Mesenchymal stem cell (in vitro differentiated cells and primary cell): ENCODE data around the gene S1PR3.

Experiments
- DNase-seq: peaks from one replicate; pipeline ENCODE4 v3.0.0-alpha.2; 2013
- H2AFZ ChIP-seq: one replicate; pipeline ENCODE4 v1.6.1; 2013; ENCODE audit warnings: low read depth, mild to moderate bottlenecking, control low read depth, inconsistent platforms, low read length, moderate library complexity
- H2AK5ac ChIP-seq: 2 replicates; pipeline ENCODE4 v1.6.1; 2013; ENCODE audit warnings: low read length, moderate library complexity, mild to moderate bottlenecking, inconsistent platforms; ENCODE audit not compliant: severe bottlenecking
- H2BK120ac ChIP-seq: one replicate; pipeline ENCODE4 v1.6.1; 2013; ENCODE audit warnings: low read depth, mild to moderate bottlenecking, inconsistent platforms, low read length, moderate library complexity
- H2BK12ac ChIP-seq, 2 experiments: one replicate each; pipeline ENCODE4 v1.6.1; 2013; ENCODE audit warnings: inconsistent platforms in 2 of 2, low read length in 2 of 2, mild to moderate bottlenecking in 2 of 2, moderate library complexity in 2 of 2, control low read depth in 1 of 2
- H2BK15ac ChIP-seq: one replicate; pipeline ENCODE4 v1.6.1; 2013; ENCODE audit warnings: mild to moderate bottlenecking, low read depth, inconsistent platforms; ENCODE audit not compliant: poor library complexity, severe bottlenecking
- H2BK5ac ChIP-seq: 2 replicates; pipeline ENCODE4 v1.6.1; 2013; ENCODE audit warnings: low read depth, mild to moderate bottlenecking, low read length, control low read depth, inconsistent platforms; ENCODE audit not compliant: poor library complexity, severe bottlenecking
- H3K14ac ChIP-seq, 2 experiments: one replicate each; pipeline ENCODE4 v1.6.1; 2013; ENCODE audit warnings: inconsistent platforms in 2 of 2, low read length in 2 of 2, control low read depth in 1 of 2, mild to moderate bottlenecking in 1 of 2, moderate library complexity in 1 of 2
- H3K18ac ChIP-seq, 2 experiments: one replicate each; pipeline ENCODE4 v1.6.1; 2013; ENCODE audit warnings: inconsistent platforms in 2 of 2, low read length in 2 of 2, control low read depth in 1 of 2, low read depth in 1 of 2, mild to moderate bottlenecking in 1 of 2
- H3K23ac ChIP-seq, 2 experiments: one replicate each; pipeline ENCODE4 v1.6.1; 2013; ENCODE audit warnings: inconsistent platforms in 2 of 2, low read length in 2 of 2, mild to moderate bottlenecking in 2 of 2, moderate library complexity in 2 of 2, control low read depth in 1 of 2
- H3K27ac ChIP-seq: 2 replicates; pipeline ENCODE4 v1.5.1; 2013; ENCODE audit warnings: mild to moderate bottlenecking, moderate library complexity, low read length, control low read depth, inconsistent platforms; ENCODE audit not compliant: poor library complexity, severe bottlenecking
- H3K27me3 ChIP-seq, 2 experiments: 2 replicates each; pipeline versions ENCODE4 v1.6.1 to v1.7.0; 2013; ENCODE audit warnings: low read length in 2 of 2, mild to moderate bottlenecking in 2 of 2, moderate library complexity in 2 of 2, control low read depth in 1 of 2, inconsistent platforms in 1 of 2; ENCODE audit not compliant: control insufficient read depth in 1 of 2, insufficient read depth in 1 of 2
- H3K36me3 ChIP-seq, 2 experiments: 2 replicates each; pipeline versions ENCODE4 v1.6.1 to v1.7.0; 2013; ENCODE audit warnings: low read length in 2 of 2, control low read depth in 1 of 2, inconsistent platforms in 1 of 2, low read depth in 1 of 2, mild to moderate bottlenecking in 1 of 2; ENCODE audit not compliant: insufficient read depth in 2 of 2, control insufficient read depth in 1 of 2
- H3K4ac ChIP-seq, 2 experiments: one replicate each; pipeline ENCODE4 v1.6.1; 2013; ENCODE audit warnings: inconsistent platforms in 2 of 2, low read length in 2 of 2, mild to moderate bottlenecking in 2 of 2, moderate library complexity in 2 of 2, control low read depth in 1 of 2, low read depth in 1 of 2
- H3K4me1 ChIP-seq: 2 replicates; pipeline ENCODE4 v1.6.1; 2013; ENCODE audit warnings: low read depth, low read length, control low read depth; ENCODE audit not compliant: control insufficient read depth, insufficient read depth
- H3K4me2 ChIP-seq: 2 replicates; pipeline ENCODE4 v1.6.1; 2013; ENCODE audit warnings: low read length, mild to moderate bottlenecking, inconsistent platforms; ENCODE audit not compliant: poor library complexity, severe bottlenecking
- H3K4me3 ChIP-seq, 2 experiments: 2 replicates each; pipeline versions ENCODE4 v1.5.1 to v1.7.0; 2013; ENCODE audit warnings: low read length in 2 of 2, mild to moderate bottlenecking in 2 of 2, control low read depth in 1 of 2, low read depth in 1 of 2; ENCODE audit not compliant: insufficient read depth in 1 of 2
- H3K79me1 ChIP-seq: replicated peaks from 2 replicates; pipeline ENCODE4 v1.6.1; 2013; ENCODE audit warnings: mild to moderate bottlenecking, control low read depth, low read length, inconsistent platforms; ENCODE audit not compliant: poor library complexity, severe bottlenecking
- H3K9ac ChIP-seq: 2 replicates; pipeline ENCODE4 v1.7.0; 2013; ENCODE audit warnings: mild to moderate bottlenecking, low read length, moderate library complexity
- H3K9me3 ChIP-seq: 2 replicates; pipeline ENCODE4 v1.7.0; 2013; ENCODE audit warnings: mild to moderate bottlenecking, low read length; ENCODE audit not compliant: control insufficient read depth
- H4K8ac ChIP-seq: one replicate; pipeline ENCODE4 v1.6.1; 2013; ENCODE audit warnings: inconsistent platforms, mild to moderate bottlenecking, low read length, moderate library complexity
- H4K91ac ChIP-seq: one replicate; pipeline ENCODE4 v1.6.1; 2013; ENCODE audit warnings: mild to moderate bottlenecking, low read length, inconsistent platforms
- WGBS: methylation state at CpG from one replicate; pipeline ENCODE4 v1.1.7; 2013; ENCODE audit warnings: mixed read lengths; 5-methylcytosine and 5-hydroxymethylcytosine counted together

S1PR3 gene

GRCh38 chr9:88984543-88984883, 6.8 kb upstream of the S1PR3 start:
- Histone ChIP-seq H3K4me1 (peaks cover 1% of the 10 kb centered on the region), H3K4me2 (no peak overlapping the region), H3K4me3 (no peak overlapping the region), H3K9me3 (peaks cover 4% of the 10 kb centered on the region), H3K27ac (no peak overlapping the region), H3K18ac (no peak overlapping the region), H2BK15ac (no peak overlapping the region), H2BK120ac (no peak overlapping the region), H4K8ac (no peak overlapping the region), H2AFZ (no peak overlapping the region), H3K9ac (no peak overlapping the region), H2BK12ac (no peak overlapping the region), H3K4ac (no peak overlapping the region), H3K27me3 (peaks cover 0 to 3% of the 10 kb centered on the region in 2 experiments), H2BK5ac (no peak overlapping the region), H3K14ac (no peak overlapping the region), H3K79me1 (no peaks in the 10 kb centered on the region), H3K36me3 (no peaks in the 10 kb centered on the region), H4K91ac (no peak overlapping the region), H2AK5ac (no peak overlapping the region), H3K23ac (no peak overlapping the region)
- no peak for DNase-seq
- WGBS = 97% methylated on average over 2 of the region's 4 CpGs

- peaks cover 4% of the 10 kb centered on the region for H3K9me3 ChIP-seq
- H2BK5ac ChIP-seq = no peak overlapping the region
- no peak overlapping the region for H4K91ac ChIP-seq
- H2BK12ac ChIP-seq = no peak overlapping the region
- no peak overlapping the region for H3K14ac ChIP-seq
- no peak overlapping the region for H4K8ac ChIP-seq
- no peaks in the 10 kb centered on the region for H3K36me3 ChIP-seq
- no peak overlapping the region for H3K4me2 ChIP-seq
- no peak overlapping the region for H3K4ac ChIP-seq
- H3K79me1 ChIP-seq = no peaks in the 10 kb centered on the region
- no peak overlapping the region for H3K9ac ChIP-seq
- H3K4me3 ChIP-seq = no peak overlapping the region
- H3K18ac ChIP-seq = no peak overlapping the region
- no peak overlapping the region for H2AFZ ChIP-seq
- WGBS = 81% methylated on average over 2 of the region's 2 CpGs
- H3K27ac ChIP-seq = no peak overlapping the region
- H3K27me3 ChIP-seq = peaks cover 0 to 3% of the 10 kb centered on the region in 2 experiments
- no peak overlapping the region for H2BK15ac ChIP-seq
- no peak overlapping the region for H2AK5ac ChIP-seq
- DNase-seq = no peak
- H3K23ac ChIP-seq = no peak overlapping the region
- H3K4me1 ChIP-seq = peaks cover 5% of the 10 kb centered on the region
- H2BK120ac ChIP-seq = no peak overlapping the region
Observed at GRCh38 chr9:88985616-88986015, 5.7 kb upstream of the S1PR3 start.

DNA sequence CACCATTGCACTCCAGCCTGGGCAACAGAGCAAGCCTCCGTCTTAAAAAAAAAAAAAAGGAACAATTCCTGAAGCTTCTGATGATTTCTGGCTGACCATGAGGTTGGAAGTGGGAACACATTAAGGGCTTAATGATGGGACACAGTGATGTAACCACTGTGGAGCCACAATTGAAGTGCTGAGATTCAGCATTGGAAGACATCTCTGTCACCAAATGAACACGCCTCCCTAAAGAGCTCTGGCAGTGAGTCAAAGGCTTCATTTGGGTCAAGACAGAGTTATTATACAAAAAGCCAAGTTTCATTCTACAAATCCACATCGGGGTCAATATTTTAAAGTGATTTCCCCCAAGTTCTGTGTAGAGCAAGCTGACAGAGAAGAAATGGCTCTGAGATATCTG, 4.5 kb upstream of the S1PR3 start:
- Histone ChIP-seq H3K4me2 (no peak overlapping the region), H3K9me3 (peaks cover 4% of the 10 kb centered on the region), H2BK12ac (no peak overlapping the region), H4K8ac (no peak overlapping the region), H3K4me1 (peaks cover 7% of the 10 kb centered on the region), H3K27me3 (peaks cover 0 to 3% of the 10 kb centered on the region in 2 experiments), H3K4ac (no peak overlapping the region), H2BK15ac (no peak overlapping the region), H3K18ac (no peak overlapping the region), H3K14ac (no peak overlapping the region), H3K27ac (no peak overlapping the region), H2BK120ac (no peak overlapping the region), H4K91ac (no peak overlapping the region), H3K36me3 (no peaks in the 10 kb centered on the region), H3K23ac (no peak overlapping the region), H3K9ac (no peak overlapping the region), H2AK5ac (no peak overlapping the region), H3K79me1 (no peaks in the 10 kb centered on the region), H3K4me3 (no peak overlapping the region), H2BK5ac (no peak overlapping the region), H2AFZ (no peak overlapping the region)
- 90% methylated on average over 2 of the region's 3 CpGs for WGBS
- no peak for DNase-seq

DNA sequence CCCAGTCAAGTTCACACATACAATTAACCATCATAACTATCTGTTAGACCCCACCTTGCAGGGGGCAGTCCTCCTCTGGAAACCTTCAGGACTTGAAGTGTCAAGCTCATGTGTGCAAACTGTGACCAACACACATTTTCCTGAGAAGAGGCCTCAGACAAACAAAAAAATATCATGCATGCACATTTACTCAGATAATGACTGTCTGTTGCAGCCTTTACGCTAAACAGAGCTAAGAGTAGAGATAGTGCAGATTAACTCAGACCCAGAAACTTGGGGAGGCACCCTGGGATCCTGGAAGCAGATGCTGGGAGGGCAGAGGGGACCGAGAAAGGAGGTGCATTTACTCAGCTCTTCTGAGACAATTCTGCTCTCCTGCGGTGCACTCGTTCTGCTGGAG, 3.6 kb upstream of the S1PR3 start:
- WGBS = 95% methylated on average over 2 of the region's 4 CpGs

More for the DNA sequence above, 3.6 kb upstream of the S1PR3 start:
- no peak overlapping the region for H4K91ac ChIP-seq
- DNase-seq = no peak
- no peak overlapping the region for H3K4ac ChIP-seq
- no peak overlapping the region for H2AFZ ChIP-seq
- H3K14ac ChIP-seq = no peak overlapping the region
- H2BK15ac ChIP-seq = no peak overlapping the region
- H3K4me1 ChIP-seq = peaks cover 9% of the 10 kb centered on the region
- no peak overlapping the region for H3K9ac ChIP-seq
- H2BK12ac ChIP-seq = no peak overlapping the region
- no peak overlapping the region for H2AK5ac ChIP-seq
- no peak overlapping the region for H3K18ac ChIP-seq
- H2BK5ac ChIP-seq = no peak overlapping the region
- no peak overlapping the region for H3K27ac ChIP-seq
- H4K8ac ChIP-seq = no peak overlapping the region
- no peaks in the 10 kb centered on the region for H3K9me3 ChIP-seq
- H3K23ac ChIP-seq = no peak overlapping the region
- H3K4me3 ChIP-seq = no peak overlapping the region
- H3K36me3 ChIP-seq = no peaks in the 10 kb centered on the region
- H3K27me3 ChIP-seq = peaks cover 0 to 3% of the 10 kb centered on the region in 2 experiments
- no peak overlapping the region for H3K4me2 ChIP-seq
- no peaks in the 10 kb centered on the region for H3K79me1 ChIP-seq
- H2BK120ac ChIP-seq = no peak overlapping the region
